ENCODE results near the gene NMUR1. TPM values are rescaled to one million over a fixed set of nuclear protein-coding genes. Genes with fewer than 3 reads are reported as not detected.

Gene NMUR1
- total and polyA plus RNA-seq, 2 donors (not counting 3 experiments of a cell fraction or from before 2014, with no cell fraction given) = not detected

DNA sequence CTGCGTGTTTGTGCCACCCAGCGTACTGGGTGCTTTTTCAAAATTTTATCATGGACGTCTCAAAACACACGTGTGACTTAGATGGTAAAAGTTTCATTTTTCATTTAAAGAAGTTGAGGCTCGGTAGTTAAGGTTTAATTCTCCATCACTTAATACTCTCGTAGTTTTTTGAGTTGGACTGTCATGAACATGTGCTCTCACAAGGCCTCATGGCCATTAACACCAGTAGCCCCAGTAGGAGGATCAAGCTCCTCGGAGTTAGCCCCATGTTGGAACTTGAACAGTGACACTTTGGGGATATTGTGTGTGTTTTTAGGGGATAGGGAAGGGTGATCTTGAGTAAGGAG is 15.3 kb downstream of the NMUR1 start:
- Histone ChIP-seq H3K9me3 (replicated peaks; ENCODE audit: control insufficient read depth, insufficient read depth, low read length) (no peaks in the 10 kb centered on the region), H3K9me1 (replicated peaks; ENCODE audit: control insufficient read depth, extremely low read depth, insufficient read depth, low read length) (no peaks in the 10 kb centered on the region), H3K4me3 (replicated peaks in 1 of 3; ENCODE audit: insufficient read depth in 1 of 3, low read depth in 1 of 3, low read length in 3 of 3) (peak overlapping the region; percentile 54 to 79 (median 76)), H2AFZ (ENCODE audit: low read depth, low read length) (peak overlapping the region; percentile 98), H3K27me3 (ENCODE audit: control insufficient read depth in 2 of 2, insufficient read depth in 2 of 2, low read length in 2 of 2) (peaks cover 0 to 4% of the 10 kb centered on the region in 2 experiments), H3K4me1 (ENCODE audit: control insufficient read depth, extremely low read depth, insufficient read depth, low read length) (peaks cover 13% of the 10 kb centered on the region), H4K20me1 (replicated peaks; ENCODE audit: control insufficient read depth, extremely low read depth, insufficient read depth, low read length) (no peaks in the 10 kb centered on the region), H3K9ac (replicated peaks; ENCODE audit: extremely low read depth, insufficient read depth, low read length) (peak overlapping the region; percentile 78), H3K27ac (ENCODE audit: insufficient read depth, low read depth, low read length) (peak overlapping the region; percentile 55), H3K4me2 (ENCODE audit: insufficient read depth, low read length) (peak overlapping the region; percentile 95), H3K79me2 (ENCODE audit: control insufficient read depth, insufficient read depth, low read length) (no peaks in the 10 kb centered on the region), H3K36me3 (ENCODE audit: control insufficient read depth in 2 of 2, extremely low read depth in 1 of 2, insufficient read depth in 2 of 2, low read length in 2 of 2) (no peaks in the 10 kb centered on the region)
- intact Hi-C loops (cut with micrococcal nuclease) = loop anchor here (1.0 to 5.0 kb wide), 4 partner anchors 33 to 266 kb away; partner anchors contain the start of genes NCL, PDE6D and PTMA
- no TSS peak for BruUV-seq (replicated peaks)
- TF ChIP-seq POLR2A (IDR thresholded peaks at IDR 0.05; ENCODE audit: low read depth, low read length) (no peak), POLR2AphosphoS5 (IDR thresholded peaks at IDR 0.05; ENCODE audit: insufficient read depth, low read depth, low read length) (no peak)
- CTCF ChIA-PET = interaction anchor here (1.9 kb wide), 2 partner anchors 50 to 86 kb away, joined by 4 to 6 read pairs; partner anchors contain the start of gene NCL
- DNase-seq (ENCODE audit: low read depth, low spot score) (no peak), FAIRE-seq (no peak)
- dilution Hi-C loops (cut with MboI; ENCODE audit: extremely low pct_ligation_motif_present, low sequenced_read_pairs) = no loop called here
- POLR2A ChIA-PET = no interaction called here

DNA sequence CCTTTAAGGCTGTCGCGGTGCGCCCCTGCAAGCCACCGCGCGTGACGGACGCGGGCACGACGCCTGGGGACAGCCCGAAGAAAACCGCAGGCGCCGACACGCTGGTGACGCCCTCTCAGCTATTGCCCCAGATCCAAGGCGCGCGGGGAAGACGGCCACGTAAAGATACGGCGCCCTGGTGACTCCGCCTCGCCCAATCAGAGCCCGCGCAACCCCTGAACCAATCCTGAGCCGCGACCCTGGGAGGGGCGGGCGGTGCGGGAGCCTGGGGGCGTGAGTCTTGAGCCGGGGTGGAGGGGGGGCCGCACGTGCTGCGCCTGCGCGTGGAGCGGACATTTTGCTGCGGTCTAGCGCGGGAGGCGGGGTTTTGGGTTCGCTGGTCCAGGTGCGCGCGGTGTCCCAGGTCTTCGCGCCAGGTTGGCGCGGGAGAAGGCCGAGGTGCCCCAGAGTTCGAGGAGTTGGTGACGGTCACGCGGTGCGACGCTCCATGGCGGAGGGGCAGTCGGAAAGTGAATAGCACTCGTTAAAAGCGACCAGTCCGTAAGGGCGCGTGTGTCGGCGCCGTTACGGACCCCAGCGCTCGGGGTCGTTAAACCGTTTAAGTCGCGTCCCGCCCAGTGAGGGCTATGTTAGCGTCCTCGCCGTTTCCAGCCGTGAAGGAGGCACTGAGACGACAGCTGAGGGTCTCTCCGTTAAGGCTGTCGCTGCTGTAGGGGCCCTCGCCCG is 15.9 kb downstream of the NMUR1 start:
- POLR2A ChIA-PET = interaction anchor here (0.6 to 1.0 kb wide), 2 partner anchors 50 to 364 kb away, joined by 3 to 16 read pairs; partner anchors contain the start of gene NCL
- Histone ChIP-seq H3K27ac (ENCODE audit: insufficient read depth, low read depth, low read length) (peak overlapping the region; percentile 62), H3K27me3 (ENCODE audit: control insufficient read depth in 2 of 2, insufficient read depth in 2 of 2, low read length in 2 of 2) (peaks cover 0 to 4% of the 10 kb centered on the region in 2 experiments), H3K9ac (replicated peaks; ENCODE audit: extremely low read depth, insufficient read depth, low read length) (peak overlapping the region; percentile 88), H3K4me3 (replicated peaks in 1 of 3; ENCODE audit: insufficient read depth in 1 of 3, low read depth in 1 of 3, low read length in 3 of 3) (peak overlapping the region; percentile 54 to 79 (median 76)), H3K4me1 (ENCODE audit: control insufficient read depth, extremely low read depth, insufficient read depth, low read length) (peaks cover 12% of the 10 kb centered on the region), H4K20me1 (replicated peaks; ENCODE audit: control insufficient read depth, extremely low read depth, insufficient read depth, low read length) (no peaks in the 10 kb centered on the region), H3K9me3 (replicated peaks; ENCODE audit: control insufficient read depth, insufficient read depth, low read length) (no peaks in the 10 kb centered on the region), H3K9me1 (replicated peaks; ENCODE audit: control insufficient read depth, extremely low read depth, insufficient read depth, low read length) (no peaks in the 10 kb centered on the region), H3K36me3 (ENCODE audit: control insufficient read depth in 2 of 2, extremely low read depth in 1 of 2, insufficient read depth in 2 of 2, low read length in 2 of 2) (no peaks in the 10 kb centered on the region), H2AFZ (ENCODE audit: low read depth, low read length) (peak overlapping the region; percentile 98), H3K79me2 (ENCODE audit: control insufficient read depth, insufficient read depth, low read length) (no peaks in the 10 kb centered on the region), H3K4me2 (ENCODE audit: insufficient read depth, low read length) (peak overlapping the region; percentile 95)
- DNase-seq (ENCODE audit: low read depth, low spot score) = peak; percentile 97
- intact Hi-C loops (cut with micrococcal nuclease) = loop anchor here (1.0 to 5.0 kb wide), 4 partner anchors 32 to 267 kb away; partner anchors contain the start of genes NCL, PDE6D and PTMA
- peak; percentile 94 for FAIRE-seq
- BruUV-seq (replicated peaks) = TSS peak; percentile 99
- no peak for TF ChIP-seq CTCF (IDR thresholded peaks at IDR 0.05; ENCODE audit: extremely low read depth in 1 of 2, insufficient read depth in 1 of 2, low read depth in 1 of 2, low read length in 2 of 2)
- TF ChIP-seq POLR2A (IDR thresholded peaks at IDR 0.05; ENCODE audit: low read depth, low read length) = peak; percentile 86
- peak; percentile 93 for TF ChIP-seq POLR2AphosphoS5 (IDR thresholded peaks at IDR 0.05; ENCODE audit: insufficient read depth, low read depth, low read length)
- no peak for TF ChIP-seq JUN (IDR thresholded peaks at IDR 0.05; ENCODE audit: borderline replicate concordance, insufficient read depth, insufficient read length, low read depth)
- TF ChIP-seq, protein P1, sequence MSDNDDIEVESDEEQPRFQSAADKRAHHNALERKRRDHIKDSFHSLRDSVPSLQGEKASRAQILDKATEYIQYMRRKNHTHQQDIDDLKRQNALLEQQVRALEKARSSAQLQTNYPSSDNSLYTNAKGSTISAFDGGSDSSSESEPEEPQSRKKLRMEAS (IDR thresholded peaks at IDR 0.05; ENCODE audit: insufficient read depth, insufficient read length) = peak; percentile 47
- peak; percentile 4 for TF ChIP-seq MYC (IDR thresholded peaks at IDR 0.05; ENCODE audit: low read depth, low read length)
- dilution Hi-C loops (cut with MboI; ENCODE audit: extremely low pct_ligation_motif_present, low sequenced_read_pairs) = no loop called here
- CTCF ChIA-PET = interaction anchor here (0.6 to 1.9 kb wide), 5 partner anchors 18 to 161 kb away, joined by 3 to 8 read pairs (median 5); partner anchors contain the start of gene NCL
